HEK293 (cell line): ENCODE data around the gene CD93.

Experiments used
- CTCF ChIA-PET: fragments of 350-600 bp; formaldehyde crosslinking; extraction: SDS; loops from one replicate; lab custom pipeline; 2021; ENCODE audit warnings: antibody characterized with exemption; lab: Yijun Ruan, JAX
- POLR2A ChIA-PET: fragments of 300-600 bp; formaldehyde crosslinking; extraction: SDS; loops from one replicate; lab custom pipeline; 2020; ENCODE audit warnings: antibody characterized with exemption, inconsistent platforms; lab: Yijun Ruan, JAX
- H3K27ac ChIP-seq: fragments of 200-500 bp; sonication (Bioruptor generic); 2 replicates; pipeline ENCODE4 v1.5.1; 2014; ENCODE audit warnings: low read depth, low read length, control low read depth, inconsistent platforms; ENCODE audit errors: extremely low read depth
- H3K36me3 ChIP-seq, 2 experiments: fragments of 200-500 bp in 1 of 2; sonication (Bioruptor generic) in 1 of 2; 1 replicate in 1 of 2; 2 replicates in 1 of 2; pipeline ENCODE4 v1.5.1; 2014 to 2017; ENCODE audit warnings: inconsistent platforms in 2 of 2, low read length in 2 of 2; ENCODE audit not compliant: control insufficient read depth in 2 of 2, insufficient read depth in 1 of 2
- H3K4me1 ChIP-seq: fragments of 200-500 bp; sonication (Bioruptor generic); 2 replicates; pipeline ENCODE4 v1.5.1; 2014; ENCODE audit warnings: mild to moderate bottlenecking, low read length, inconsistent platforms; ENCODE audit not compliant: control insufficient read depth, insufficient read depth
- H3K4me3 ChIP-seq: 2 replicates; pipeline ENCODE4 v1.5.1; 2011; ENCODE audit warnings: low read depth, mild to moderate bottlenecking, control low read depth, low read length, moderate library complexity
- H3K9me3 ChIP-seq: fragments of 200-500 bp; sonication (Bioruptor generic); 2 replicates; pipeline ENCODE4 v1.5.1; 2014; ENCODE audit warnings: low read depth, low read length, inconsistent platforms; ENCODE audit not compliant: control insufficient read depth, insufficient read depth
- BCL11B ChIP-seq: fragments of 450-650 bp; formaldehyde crosslinking; IDR thresholded peaks from 2 replicates; pipeline ENCODE4 v1.5.1; 2016; ENCODE audit warnings: low read depth, missing biosample characterization, missing genetic modification characterization
- EGR2 ChIP-seq: fragments of 450-650 bp; formaldehyde crosslinking; IDR thresholded peaks from 2 replicates; pipeline ENCODE4 v1.5.1; 2016; ENCODE audit warnings: low read depth, missing biosample characterization, missing genetic modification characterization
- GLI2 ChIP-seq: fragments of 450-650 bp; formaldehyde crosslinking; IDR thresholded peaks from 2 replicates; pipeline ENCODE4; 2017; ENCODE audit warnings: missing biosample characterization, missing genetic modification characterization, low read depth, borderline replicate concordance
- HOXD13 ChIP-seq: sonication (generic); formaldehyde crosslinking; IDR thresholded peaks from 2 replicates; pipeline ENCODE4 v1.8.0; 2022; ENCODE audit warnings: missing genetic modification reagents, borderline replicate concordance
- KLF16 ChIP-seq: fragments of 450-650 bp; formaldehyde crosslinking; IDR thresholded peaks from 2 replicates; pipeline ENCODE4 v1.5.1; 2017; ENCODE audit warnings: missing biosample characterization, missing genetic modification characterization
- PRDM10 ChIP-seq: fragments of 450-650 bp; formaldehyde crosslinking; IDR thresholded peaks from 2 replicates; pipeline ENCODE4 v1.5.1; 2016; ENCODE audit warnings: missing biosample characterization, missing genetic modification characterization
- ZFP37 ChIP-seq: fragments of 450-650 bp; formaldehyde crosslinking; IDR thresholded peaks from 2 replicates; pipeline ENCODE4 v1.5.1; 2016; ENCODE audit warnings: missing biosample characterization, missing genetic modification characterization
- ZNF155 ChIP-seq: fragments of 450-650 bp; formaldehyde crosslinking; IDR thresholded peaks from 2 replicates; pipeline ENCODE4 v1.5.1; 2016; ENCODE audit warnings: missing biosample characterization, missing genetic modification characterization
- ZNF174 ChIP-seq: fragments of 450-650 bp; formaldehyde crosslinking; IDR thresholded peaks from 2 replicates; pipeline ENCODE4 v1.5.0; 2017; ENCODE audit warnings: missing biosample characterization, mild to moderate bottlenecking, missing genetic modification characterization
- ZNF280D ChIP-seq: fragments of 450-650 bp; formaldehyde crosslinking; IDR thresholded peaks from 2 replicates; pipeline ENCODE4 v1.5.1; 2016; ENCODE audit warnings: missing biosample characterization, missing genetic modification characterization
- ZNF423 ChIP-seq: fragments of 450-650 bp; formaldehyde crosslinking; IDR thresholded peaks from 2 replicates; pipeline ENCODE4 v1.5.1; 2016; ENCODE audit warnings: missing biosample characterization, missing genetic modification characterization
- ZNF449 ChIP-seq: fragments of 450-650 bp; formaldehyde crosslinking; IDR thresholded peaks from 2 replicates; pipeline ENCODE4 v1.5.1; 2017; ENCODE audit warnings: missing biosample characterization, mild to moderate bottlenecking, missing genetic modification characterization, moderate library complexity
- ZNF580 ChIP-seq: fragments of 450-650 bp; formaldehyde crosslinking; IDR thresholded peaks from 2 replicates; pipeline ENCODE4 v1.5.1; 2016; ENCODE audit warnings: missing biosample characterization, missing genetic modification characterization
- ZNF610 ChIP-seq: fragments of 450-650 bp; formaldehyde crosslinking; IDR thresholded peaks from 2 replicates; pipeline ENCODE4 v1.5.1; 2016; ENCODE audit warnings: missing biosample characterization, missing genetic modification characterization, borderline replicate concordance
- ZNF654 ChIP-seq: fragments of 450-650 bp; formaldehyde crosslinking; IDR thresholded peaks from 2 replicates; pipeline ENCODE4 v1.5.1; 2016; ENCODE audit warnings: low read depth, missing biosample characterization, missing genetic modification characterization
- ZNF664 ChIP-seq: fragments of 450-650 bp; formaldehyde crosslinking; IDR thresholded peaks from 2 replicates; pipeline ENCODE4 v1.5.1; 2016; ENCODE audit warnings: missing biosample characterization, missing genetic modification characterization
- ZNF785 ChIP-seq: fragments of 450-650 bp; formaldehyde crosslinking; IDR thresholded peaks from 2 replicates; pipeline ENCODE4 v1.5.1; 2016; ENCODE audit warnings: missing biosample characterization, missing genetic modification characterization
- ZSCAN23 ChIP-seq: fragments of 450-650 bp; formaldehyde crosslinking; IDR thresholded peaks from 2 replicates; pipeline ENCODE4 v1.5.1; 2016; ENCODE audit warnings: missing biosample characterization, missing genetic modification characterization
- TF ChIP-seq, protein P1 (sequence below): fragments of 450-650 bp; formaldehyde crosslinking; IDR thresholded peaks from 2 replicates; pipeline ENCODE4 v1.5.1; 2016; ENCODE audit warnings: missing biosample characterization, missing genetic modification characterization
- TF ChIP-seq, protein P2 (sequence below): fragments of 450-650 bp; formaldehyde crosslinking; IDR thresholded peaks from 2 replicates; pipeline ENCODE4 v1.5.1; 2017; ENCODE audit warnings: missing biosample characterization, missing genetic modification characterization

CD93 gene

DNA sequence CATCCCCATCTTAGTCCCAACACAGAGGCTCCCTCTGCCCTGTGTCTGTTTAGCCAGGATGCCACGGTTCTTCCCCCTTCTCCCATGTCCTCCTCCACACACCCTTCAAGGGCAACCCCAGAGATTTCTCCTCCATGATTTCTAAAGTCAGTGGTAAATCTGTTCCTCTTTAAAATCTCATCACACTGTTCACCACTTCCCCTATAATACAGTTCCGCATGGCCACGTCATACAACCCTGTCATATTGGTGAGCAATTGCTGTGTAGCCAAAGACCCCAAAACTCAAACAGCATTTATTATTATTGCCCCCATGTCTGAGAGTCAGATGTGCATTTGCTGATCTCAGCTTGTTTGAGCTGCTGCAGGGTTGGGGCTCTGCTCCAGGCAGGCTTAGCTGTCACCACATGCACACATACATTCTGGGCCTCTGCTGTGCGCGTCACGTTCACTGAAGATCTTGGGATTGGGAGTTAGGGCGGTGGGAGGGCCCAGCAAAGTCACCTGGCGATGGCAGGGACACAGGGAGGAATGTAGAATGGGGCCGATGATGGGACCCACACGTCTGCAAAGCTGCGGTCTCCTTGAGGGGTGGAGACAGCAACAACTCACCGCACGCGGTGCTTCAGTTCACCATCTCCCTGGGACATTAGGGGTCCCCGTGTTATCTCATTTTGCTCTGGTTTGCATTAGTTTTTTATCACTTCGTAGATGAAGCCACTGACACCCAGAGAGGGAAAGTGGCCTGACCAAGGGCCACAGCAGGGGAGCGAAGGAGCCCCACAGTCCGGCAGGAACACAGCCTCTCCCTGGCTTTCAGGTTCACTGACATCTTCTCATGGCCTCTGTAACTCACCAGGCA is 36.9 kb upstream of the CD93 start:
- TF ChIP-seq EGR2 (tag by site-specific recombination): no peak
- no peak for TF ChIP-seq ZNF155 (tag by site-specific recombination)
- TF ChIP-seq, protein P1, sequence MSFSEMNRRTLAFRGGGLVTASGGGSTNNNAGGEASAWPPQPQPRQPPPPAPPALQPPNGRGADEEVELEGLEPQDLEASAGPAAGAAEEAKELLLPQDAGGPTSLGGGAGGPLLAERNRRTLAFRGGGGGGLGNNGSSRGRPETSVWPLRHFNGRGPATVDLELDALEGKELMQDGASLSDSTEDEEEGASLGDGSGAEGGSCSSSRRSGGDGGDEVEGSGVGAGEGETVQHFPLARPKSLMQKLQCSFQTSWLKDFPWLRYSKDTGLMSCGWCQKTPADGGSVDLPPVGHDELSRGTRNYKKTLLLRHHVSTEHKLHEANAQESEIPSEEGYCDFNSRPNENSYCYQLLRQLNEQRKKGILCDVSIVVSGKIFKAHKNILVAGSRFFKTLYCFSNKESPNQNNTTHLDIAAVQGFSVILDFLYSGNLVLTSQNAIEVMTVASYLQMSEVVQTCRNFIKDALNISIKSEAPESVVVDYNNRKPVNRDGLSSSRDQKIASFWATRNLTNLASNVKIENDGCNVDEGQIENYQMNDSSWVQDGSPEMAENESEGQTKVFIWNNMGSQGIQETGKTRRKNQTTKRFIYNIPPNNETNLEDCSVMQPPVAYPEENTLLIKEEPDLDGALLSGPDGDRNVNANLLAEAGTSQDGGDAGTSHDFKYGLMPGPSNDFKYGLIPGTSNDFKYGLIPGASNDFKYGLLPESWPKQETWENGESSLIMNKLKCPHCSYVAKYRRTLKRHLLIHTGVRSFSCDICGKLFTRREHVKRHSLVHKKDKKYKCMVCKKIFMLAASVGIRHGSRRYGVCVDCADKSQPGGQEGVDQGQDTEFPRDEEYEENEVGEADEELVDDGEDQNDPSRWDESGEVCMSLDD (tag by site-specific recombination): no peak
- no peak for TF ChIP-seq ZFP37 (tag by site-specific recombination)
- TF ChIP-seq, protein P2, sequence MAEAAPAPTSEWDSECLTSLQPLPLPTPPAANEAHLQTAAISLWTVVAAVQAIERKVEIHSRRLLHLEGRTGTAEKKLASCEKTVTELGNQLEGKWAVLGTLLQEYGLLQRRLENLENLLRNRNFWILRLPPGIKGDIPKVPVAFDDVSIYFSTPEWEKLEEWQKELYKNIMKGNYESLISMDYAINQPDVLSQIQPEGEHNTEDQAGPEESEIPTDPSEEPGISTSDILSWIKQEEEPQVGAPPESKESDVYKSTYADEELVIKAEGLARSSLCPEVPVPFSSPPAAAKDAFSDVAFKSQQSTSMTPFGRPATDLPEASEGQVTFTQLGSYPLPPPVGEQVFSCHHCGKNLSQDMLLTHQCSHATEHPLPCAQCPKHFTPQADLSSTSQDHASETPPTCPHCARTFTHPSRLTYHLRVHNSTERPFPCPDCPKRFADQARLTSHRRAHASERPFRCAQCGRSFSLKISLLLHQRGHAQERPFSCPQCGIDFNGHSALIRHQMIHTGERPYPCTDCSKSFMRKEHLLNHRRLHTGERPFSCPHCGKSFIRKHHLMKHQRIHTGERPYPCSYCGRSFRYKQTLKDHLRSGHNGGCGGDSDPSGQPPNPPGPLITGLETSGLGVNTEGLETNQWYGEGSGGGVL (tag by site-specific recombination): no peak
- no peak for TF ChIP-seq BCL11B (tag by site-specific recombination)
- no peak for TF ChIP-seq ZNF280D (tag by site-specific recombination)
- TF ChIP-seq ZNF664 (tag by site-specific recombination): no peak
- TF ChIP-seq ZNF654: no peak
- no peak for TF ChIP-seq HOXD13 (CRISPR knock-in tag)
- TF ChIP-seq ZNF580 (tag by site-specific recombination): no peak
- Histone ChIP-seq H3K36me3 (no peaks in the 10 kb centered on the region), H3K4me1 (no peaks in the 10 kb centered on the region), H3K4me3 (no peak overlapping the region), H3K27ac (no peak overlapping the region), H3K9me3 (no peaks in the 10 kb centered on the region)
- CTCF ChIA-PET: interaction anchor here (0.7 kb wide), 1 partner anchor 106 kb away, joined by 3 read pairs; no protein-coding TSS in a partner anchor
- POLR2A ChIA-PET: interaction anchor here (0.5 kb wide), 1 partner anchor 12 kb away, joined by 3 read pairs; no protein-coding TSS in a partner anchor

- no peaks in the 10 kb centered on the region for H3K36me3 ChIP-seq
- no peaks in the 10 kb centered on the region for H3K4me1 ChIP-seq
- ChIA-PET CTCF (no interaction called here), POLR2A (no interaction called here)
- H3K9me3 ChIP-seq: no peaks in the 10 kb centered on the region
- H3K27ac ChIP-seq: no peak overlapping the region
- no peak overlapping the region for H3K4me3 ChIP-seq
- no peak for TF ChIP-seq PRDM10 (tag by site-specific recombination)
- no peak for TF ChIP-seq GLI2 (tag by site-specific recombination)
- TF ChIP-seq ZNF174 (tag by site-specific recombination): no peak
- no peak for TF ChIP-seq ZSCAN23
- no peak for TF ChIP-seq ZNF610
- no peak for TF ChIP-seq KLF16 (tag by site-specific recombination)
- no peak for TF ChIP-seq ZNF785 (tag by site-specific recombination)
- TF ChIP-seq ZNF449 (tag by site-specific recombination): no peak
- TF ChIP-seq ZNF423 (tag by site-specific recombination): no peak
Measured at GRCh38 chr20:23122321-23122720, 36.2 kb upstream of the CD93 start.
